Astrocyte (in vitro differentiated cells and primary cell): ENCODE data around the gene ERO1A. TPM values are rescaled to one million over a fixed set of nuclear protein-coding genes. Genes with fewer than 3 reads are reported as not detected.
A peak's percentile ranks its signal among the peaks of the same experiment; 100 is the strongest.

Experiments
- DNase-seq: peaks from one replicate; pipeline ENCODE4 v3.0.0-alpha.2; 2010; ENCODE audit warnings: low read depth
- FAIRE-seq: peaks from 2 replicates; lab custom pipeline; 2011; peaks lifted over from hg19 to GRCh38; lab: Jason Lieb, UNC
- H2AFZ ChIP-seq: 2 replicates; pipeline ENCODE4 v1.6.0; 2012; ENCODE audit warnings: low read depth, low read length, inconsistent platforms
- H3K27ac ChIP-seq: 2 replicates; pipeline ENCODE4 v1.5.1; 2011; ENCODE audit warnings: low read depth, low read length, inconsistent platforms
- H3K27me3 ChIP-seq: 2 replicates; pipeline ENCODE4 v1.6.0; 2011; ENCODE audit warnings: low read length, inconsistent platforms; ENCODE audit not compliant: insufficient read depth
- H3K36me3 ChIP-seq: 2 replicates; pipeline ENCODE4 v1.5.1; 2011; ENCODE audit warnings: low read length, inconsistent platforms; ENCODE audit not compliant: insufficient read depth
- H3K4me1 ChIP-seq: 2 replicates; pipeline ENCODE4 v1.5.1; 2011; ENCODE audit warnings: low read length, inconsistent platforms; ENCODE audit not compliant: insufficient read depth
- H3K4me2 ChIP-seq: 2 replicates; pipeline ENCODE4 v1.6.0; 2012; ENCODE audit warnings: low read length, inconsistent platforms
- H3K4me3 ChIP-seq: 2 replicates; pipeline ENCODE4 v1.5.1; 2011; ENCODE audit warnings: low read depth, mild to moderate bottlenecking, low read length, inconsistent platforms; ENCODE audit not compliant: insufficient read depth
- H3K79me2 ChIP-seq: 2 replicates; pipeline ENCODE4 v1.6.0; 2012; ENCODE audit warnings: mild to moderate bottlenecking, low read length, inconsistent platforms; ENCODE audit not compliant: insufficient read depth
- H3K9ac ChIP-seq: 2 replicates; pipeline ENCODE4 v1.6.0; 2012; ENCODE audit warnings: mild to moderate bottlenecking, low read length, inconsistent platforms
- H3K9me3 ChIP-seq: 2 replicates; pipeline ENCODE4 v1.5.1; 2012; ENCODE audit warnings: low read depth, mild to moderate bottlenecking, low read length, inconsistent platforms; ENCODE audit not compliant: insufficient read depth
- H4K20me1 ChIP-seq: 2 replicates; pipeline ENCODE4 v1.6.0; 2012; ENCODE audit warnings: low read length, inconsistent platforms; ENCODE audit not compliant: insufficient read depth
- H3K27ac Mint-ChIP-seq: one replicate; pipeline ENCODE4 v1.8.0; 2021; ENCODE audit warnings: mild to moderate bottlenecking, mixed read lengths; ENCODE audit not compliant: unreplicated experiment
- H3K27me3 Mint-ChIP-seq: one replicate; pipeline ENCODE4 v1.8.0; 2021; ENCODE audit warnings: low read depth, mixed read lengths; ENCODE audit not compliant: unreplicated experiment
- H3K36me3 Mint-ChIP-seq: one replicate; pipeline ENCODE4 v1.8.0; 2021; ENCODE audit warnings: low read depth, mixed read lengths; ENCODE audit not compliant: unreplicated experiment
- H3K4me1 Mint-ChIP-seq: one replicate; pipeline ENCODE4 v1.8.0; 2021; ENCODE audit warnings: low read depth, mixed read lengths; ENCODE audit not compliant: unreplicated experiment
- H3K4me3 Mint-ChIP-seq: one replicate; pipeline ENCODE4 v1.8.0; 2021; ENCODE audit warnings: mild to moderate bottlenecking, moderate library complexity, mixed read lengths; ENCODE audit not compliant: unreplicated experiment
- H3K9me3 Mint-ChIP-seq: one replicate; pipeline ENCODE4 v1.8.0; 2021; ENCODE audit warnings: mild to moderate bottlenecking, mixed read lengths; ENCODE audit not compliant: unreplicated experiment
- CTCF ChIP-seq: IDR thresholded peaks from 2 replicates; pipeline ENCODE4 v1.5.1; 2011; ENCODE audit warnings: low read depth, mild to moderate bottlenecking, inconsistent platforms, low read length, moderate library complexity; ENCODE audit not compliant: insufficient read depth
- EZH2 ChIP-seq: IDR thresholded peaks from 2 replicates; pipeline ENCODE4 v1.6.1; 2012; ENCODE audit warnings: mild to moderate bottlenecking, low read length, inconsistent platforms; ENCODE audit not compliant: insufficient read depth
- total RNA-seq: library from RNA; stranded (reverse); gene quantifications from 2 replicates; pipeline ENCODE4 v1.2.1, GENCODE V29; 2021

ERO1A gene
- total RNA-seq, 1 donor from 2014 or later, result 80.5 TPM

GRCh38 chr14:52598568-52598967, 96.8 kb downstream of the ERO1A start:
- H3K9ac ChIP-seq, result no peak overlapping the region
- H4K20me1 ChIP-seq, result no peaks in the 10 kb centered on the region
- FAIRE-seq (no peak), DNase-seq (no peak)
- H3K36me3 ChIP-seq, result no peaks in the 10 kb centered on the region
- no peaks in the 10 kb centered on the region for H3K27me3 ChIP-seq
- Mint-ChIP-seq H3K27me3 (no peaks in the 10 kb centered on the region), H3K4me3 (no peak overlapping the region), H3K4me1 (no peaks in the 10 kb centered on the region), H3K9me3 (peaks cover 14% of the 10 kb centered on the region), H3K27ac (no peak overlapping the region), H3K36me3 (no peaks in the 10 kb centered on the region)
- H3K4me1 ChIP-seq, result no peaks in the 10 kb centered on the region
- no peak overlapping the region for H3K4me3 ChIP-seq
- no peaks in the 10 kb centered on the region for H3K79me2 ChIP-seq
- H3K4me2 ChIP-seq, result no peak overlapping the region
- no peaks in the 10 kb centered on the region for H3K9me3 ChIP-seq
- TF ChIP-seq CTCF, result no peak
- no peak for TF ChIP-seq EZH2
- no peak overlapping the region for H3K27ac ChIP-seq
- no peak overlapping the region for H2AFZ ChIP-seq

GRCh38 chr14:52596861-52597260, 98.5 kb downstream of the ERO1A start:
- no peak overlapping the region for H3K4me2 ChIP-seq
- Mint-ChIP-seq H3K9me3 (peaks cover 17% of the 10 kb centered on the region), H3K27me3 (no peaks in the 10 kb centered on the region), H3K4me1 (no peaks in the 10 kb centered on the region), H3K36me3 (no peaks in the 10 kb centered on the region), H3K27ac (no peak overlapping the region), H3K4me3 (no peak overlapping the region)
- FAIRE-seq (no peak), DNase-seq (peak; percentile 13)
- no peak overlapping the region for H3K9ac ChIP-seq
- H3K79me2 ChIP-seq, result no peaks in the 10 kb centered on the region
- TF ChIP-seq EZH2 (no peak), CTCF (no peak)
- H3K4me1 ChIP-seq, result no peaks in the 10 kb centered on the region
- no peaks in the 10 kb centered on the region for H3K36me3 ChIP-seq
- H3K27ac ChIP-seq, result no peak overlapping the region
- no peaks in the 10 kb centered on the region for H3K9me3 ChIP-seq
- no peaks in the 10 kb centered on the region for H3K27me3 ChIP-seq
- no peak overlapping the region for H3K4me3 ChIP-seq
- H2AFZ ChIP-seq, result no peak overlapping the region
- H4K20me1 ChIP-seq, result no peaks in the 10 kb centered on the region

GRCh38 chr14:52596320-52596719, 99.0 kb downstream of the ERO1A start:
- FAIRE-seq, result no peak
- peaks cover 17% of the 10 kb centered on the region for H3K9me3 Mint-ChIP-seq
- Histone ChIP-seq H3K4me1 (no peaks in the 10 kb centered on the region), H3K4me2 (no peak overlapping the region), H3K4me3 (no peak overlapping the region), H3K27ac (no peak overlapping the region), H2AFZ (no peak overlapping the region), H3K27me3 (no peaks in the 10 kb centered on the region), H3K36me3 (no peaks in the 10 kb centered on the region), H3K79me2 (no peaks in the 10 kb centered on the region), H3K9ac (no peak overlapping the region), H4K20me1 (no peaks in the 10 kb centered on the region), H3K9me3 (no peaks in the 10 kb centered on the region)
- H3K27ac Mint-ChIP-seq, result no peak overlapping the region
- H3K4me3 Mint-ChIP-seq, result no peak overlapping the region
- TF ChIP-seq EZH2 (no peak), CTCF (no peak)
- DNase-seq, result no peak
- H3K36me3 Mint-ChIP-seq, result no peaks in the 10 kb centered on the region
- H3K4me1 Mint-ChIP-seq, result no peaks in the 10 kb centered on the region
- no peaks in the 10 kb centered on the region for H3K27me3 Mint-ChIP-seq
